Lung (tissue), 12 donors: Measurements from ENCODE around the gene TREM1. TPM values are rescaled to one million over a fixed set of nuclear protein-coding genes. Genes with fewer than 3 reads are reported as not detected.

ENCODE experiments used
- ATAC-seq: fragments of 200-7000 bp; cut with Tn5 transposase; one replicate; pipeline ENCODE4 v1.9.1; 2020; ENCODE audit warnings: moderate number of reproducible peaks; ENCODE audit not compliant: insufficient read depth, low FRiP score
- DNase-seq, 3 donors: peaks; one replicate each; pipeline ENCODE4 v3.0.0-alpha.2; 2013 to 2017
- H3K27ac ChIP-seq, 2 donors: one replicate each; pipeline ENCODE4 v1.5.1; 2013; ENCODE audit warnings: mild to moderate bottlenecking in 2 of 2, moderate library complexity in 2 of 2, control low read depth in 1 of 2, inconsistent platforms in 1 of 2, low read depth in 1 of 2, low read length in 1 of 2
- H3K27me3 ChIP-seq, 3 donors: one replicate each; pipeline ENCODE4 v1.5.1; 2013; ENCODE audit warnings: low read length in 2 of 3; ENCODE audit not compliant: control insufficient read depth in 3 of 3, insufficient read depth in 3 of 3
- H3K36me3 ChIP-seq, 4 donors: one replicate each; pipeline ENCODE4 v1.5.1; 2013; ENCODE audit warnings: low read length in 4 of 4, mild to moderate bottlenecking in 1 of 4, moderate library complexity in 1 of 4; ENCODE audit not compliant: control insufficient read depth in 4 of 4, insufficient read depth in 4 of 4
- H3K4me1 ChIP-seq, 5 donors: one replicate each; pipeline ENCODE4 v1.5.1; 2013; ENCODE audit warnings: low read length in 5 of 5, mild to moderate bottlenecking in 2 of 5, moderate library complexity in 1 of 5; ENCODE audit not compliant: control insufficient read depth in 5 of 5, insufficient read depth in 5 of 5
- H3K4me3 ChIP-seq: one replicate; pipeline ENCODE4 v1.5.1; 2013; ENCODE audit warnings: mild to moderate bottlenecking, control low read depth, moderate library complexity
- H3K9ac ChIP-seq, 2 donors: one replicate each; pipeline ENCODE4 v1.5.1; 2013; ENCODE audit warnings: low read length in 2 of 2, control low read depth in 1 of 2; ENCODE audit not compliant: insufficient read depth in 1 of 2
- H3K9me3 ChIP-seq, 4 donors: one replicate each; pipeline ENCODE4 v1.5.1; 2013; ENCODE audit warnings: low read length in 3 of 4, mild to moderate bottlenecking in 1 of 4, moderate library complexity in 1 of 4; ENCODE audit not compliant: control insufficient read depth in 4 of 4, insufficient read depth in 3 of 4
- WGBS, 2 donors: extraction: QIAGEN DNeasy Blood & Tissue Kit; methylation state at CpG; one replicate each; pipeline ENCODE4 v1.1.7; 2013; 5-methylcytosine and 5-hydroxymethylcytosine counted together
- polyA plus RNA-seq, 2 donors: library from polyadenylated mRNA; stranded (reverse); fragments of 200-250 nt; gene quantifications; one replicate each; pipeline ENCODE4 v1.2.1, GENCODE V29; 2013
- total RNA-seq, 2 donors: library from RNA; depleted of rRNA in 1 of 2; stranded (reverse); fragments of >200 nt in 1 of 2; gene quantifications; one replicate each; pipeline ENCODE4 v1.2.1, GENCODE V29; 2014 to 2021
- TF ChIP-seq, protein P1 (sequence below): IDR thresholded peaks from 2 replicates; pipeline ENCODE4 v1.5.1; 2012; ENCODE audit warnings: mild to moderate bottlenecking; ENCODE audit errors: control extremely low read depth, extremely low read depth
- donor health status: control.
- donor health status: control.
- donor health status: Bipolar disorder and iron deficiency.
- donor health status: healthy.
- donor health status: DM: yes; HTN: yes; CAD: no.

Gene TREM1
- total and polyA plus RNA-seq, 4 donors: 17.4 to 112 (median 82.6) TPM

DNA sequence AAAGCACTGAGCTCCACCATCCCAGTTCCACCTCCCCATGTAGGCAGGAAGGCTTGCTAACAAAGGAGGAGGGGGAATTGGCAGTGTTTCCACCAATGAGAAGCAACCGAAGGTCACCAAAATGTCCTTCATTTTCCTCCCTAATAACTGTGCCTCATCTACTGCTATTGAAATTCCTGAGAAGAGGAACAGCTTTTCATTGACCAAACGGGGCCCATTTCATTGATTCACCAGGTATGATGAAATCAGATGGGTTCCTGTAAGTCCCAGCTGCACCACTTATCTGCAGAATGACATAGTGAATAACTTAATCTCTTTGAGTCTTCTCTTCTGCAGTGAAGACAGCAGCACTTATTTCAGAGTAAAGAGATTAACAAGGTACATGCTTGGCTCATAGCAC, 17.3 kb downstream of the TREM1 start:
- Histone ChIP-seq H3K27ac (no peak overlapping the region), H3K9me3 (no peaks in the 10 kb centered on the region), H3K4me1 (no peaks in the 10 kb centered on the region), H3K4me3 (no peak overlapping the region), H3K36me3 (no peaks in the 10 kb centered on the region), H3K27me3 (no peaks in the 10 kb centered on the region), H3K9ac (no peak overlapping the region)
- ATAC-seq (no peak), DNase-seq (no peak)
- 67 to 72% methylated on average over 2 of the region's 2 CpGs for WGBS, 2 donors
- TF ChIP-seq, protein P1, sequence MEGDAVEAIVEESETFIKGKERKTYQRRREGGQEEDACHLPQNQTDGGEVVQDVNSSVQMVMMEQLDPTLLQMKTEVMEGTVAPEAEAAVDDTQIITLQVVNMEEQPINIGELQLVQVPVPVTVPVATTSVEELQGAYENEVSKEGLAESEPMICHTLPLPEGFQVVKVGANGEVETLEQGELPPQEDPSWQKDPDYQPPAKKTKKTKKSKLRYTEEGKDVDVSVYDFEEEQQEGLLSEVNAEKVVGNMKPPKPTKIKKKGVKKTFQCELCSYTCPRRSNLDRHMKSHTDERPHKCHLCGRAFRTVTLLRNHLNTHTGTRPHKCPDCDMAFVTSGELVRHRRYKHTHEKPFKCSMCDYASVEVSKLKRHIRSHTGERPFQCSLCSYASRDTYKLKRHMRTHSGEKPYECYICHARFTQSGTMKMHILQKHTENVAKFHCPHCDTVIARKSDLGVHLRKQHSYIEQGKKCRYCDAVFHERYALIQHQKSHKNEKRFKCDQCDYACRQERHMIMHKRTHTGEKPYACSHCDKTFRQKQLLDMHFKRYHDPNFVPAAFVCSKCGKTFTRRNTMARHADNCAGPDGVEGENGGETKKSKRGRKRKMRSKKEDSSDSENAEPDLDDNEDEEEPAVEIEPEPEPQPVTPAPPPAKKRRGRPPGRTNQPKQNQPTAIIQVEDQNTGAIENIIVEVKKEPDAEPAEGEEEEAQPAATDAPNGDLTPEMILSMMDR: no peak

DNA sequence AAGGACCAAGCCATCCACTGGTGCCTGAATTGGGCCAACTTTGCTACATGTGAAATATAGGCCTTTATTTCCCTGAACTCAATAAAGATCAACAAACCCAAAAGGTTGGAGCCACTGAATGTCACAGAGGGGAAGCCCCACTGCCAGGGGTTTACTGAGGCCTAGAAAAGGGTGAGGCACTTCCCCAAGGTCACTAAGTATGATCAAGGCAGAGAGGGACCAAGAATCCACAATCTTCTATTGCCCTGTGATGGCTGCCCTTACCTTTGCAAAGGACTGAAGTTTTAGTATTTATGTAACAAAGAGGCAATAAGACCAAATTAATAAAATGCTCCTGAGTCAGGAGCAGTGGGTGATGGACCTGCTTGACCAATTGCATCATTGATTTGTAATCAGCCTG, 18.0 kb downstream of the TREM1 start:
- Histone ChIP-seq H3K9me3 (peaks cover 0 to 2% (median under 1%) of the 10 kb centered on the region in 4 donors), H3K4me1 (no peaks in the 10 kb centered on the region), H3K9ac (no peak overlapping the region), H3K27ac (no peak overlapping the region), H3K4me3 (no peak overlapping the region), H3K36me3 (no peaks in the 10 kb centered on the region), H3K27me3 (no peaks in the 10 kb centered on the region)
- ATAC-seq (no peak), DNase-seq (no peak)
- TF ChIP-seq, protein P1: no peak

DNA sequence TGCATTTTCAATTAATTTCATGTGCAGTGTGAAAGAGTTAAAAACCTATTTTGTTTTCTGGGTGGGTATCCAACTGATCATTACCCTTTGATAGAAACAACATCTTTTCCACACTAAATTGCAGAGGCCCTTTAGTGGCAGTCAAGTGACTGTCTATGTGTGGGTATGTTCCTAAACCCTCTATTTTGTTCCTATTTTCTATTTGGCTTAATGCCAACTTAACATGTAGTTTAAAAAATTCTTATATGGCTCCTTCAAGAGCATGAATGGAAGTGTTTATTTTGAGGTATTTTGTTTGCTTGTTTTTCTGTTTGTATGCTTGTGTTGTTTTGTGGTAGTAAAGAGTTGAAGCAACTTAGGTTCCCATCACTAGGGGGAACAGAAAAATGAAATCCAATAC, 19.9 kb downstream of the TREM1 start:
- TF ChIP-seq, protein P1: no peak
- no peak for DNase-seq
- H3K27me3 ChIP-seq: no peaks in the 10 kb centered on the region

DNA sequence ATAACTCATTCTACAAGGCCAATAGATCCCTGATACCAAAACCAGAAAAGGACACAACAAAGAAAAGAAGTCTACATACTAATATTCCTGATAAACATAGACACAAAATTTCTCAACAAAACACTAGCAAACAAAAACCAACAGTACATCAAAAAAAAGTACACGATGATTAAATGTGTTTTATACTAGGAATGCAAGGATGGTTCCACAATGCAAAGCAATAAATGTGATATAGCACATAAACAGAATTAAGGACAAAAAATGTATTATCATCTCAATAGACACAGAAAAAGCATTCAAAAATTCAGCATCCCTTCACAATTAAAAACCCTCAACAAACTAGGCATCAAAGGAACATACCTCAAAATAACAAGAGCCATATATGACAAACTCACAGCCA, 23.2 kb downstream of the TREM1 start:
- H3K4me1 ChIP-seq: no peaks in the 10 kb centered on the region
- H3K36me3 ChIP-seq: no peaks in the 10 kb centered on the region
- H3K9me3 ChIP-seq: peaks cover 0 to 10% (median 2%) of the 10 kb centered on the region in 4 donors
- 96 to 97% methylated on average over 1 of the region's 1 CpG for WGBS, 2 donors
- TF ChIP-seq, protein P1: no peak
- no peaks in the 10 kb centered on the region for H3K27me3 ChIP-seq
- no peak overlapping the region for H3K27ac ChIP-seq
- H3K4me3 ChIP-seq: no peak overlapping the region
- H3K9ac ChIP-seq: no peak overlapping the region
- ATAC-seq (no peak), DNase-seq (no peak)

More for the DNA sequence above, 19.9 kb downstream of the TREM1 start:
- Histone ChIP-seq H3K9me3 (peaks cover 0 to 7% (median 1%) of the 10 kb centered on the region in 4 donors), H3K4me1 (no peaks in the 10 kb centered on the region), H3K4me3 (no peak overlapping the region), H3K27ac (no peak overlapping the region), H3K9ac (no peak overlapping the region), H3K36me3 (no peaks in the 10 kb centered on the region)
- ATAC-seq: no peak
